Uterus (tissue), 4 donors: ENCODE data around the gene BBC3. TPM values are rescaled to one million over a fixed set of nuclear protein-coding genes. Genes with fewer than 3 reads are reported as not detected.

Experiments
- DNase-seq, 2 donors: peaks; one replicate each; pipeline ENCODE4 v3.0.0-alpha.2; 2019 to 2020
- H3K27ac ChIP-seq, 2 donors: fragments of 200-600 bp; sonication (generic); 1 replicate in 1 of 2; 2 replicates in 1 of 2; pipeline ENCODE4 v1.5.1; 2016 to 2018
- H3K27me3 ChIP-seq, 2 donors: fragments of 200-600 bp; sonication (generic); one replicate each; pipeline ENCODE4 v1.5.1; 2018 to 2019; ENCODE audit warnings: control low read depth in 1 of 2
- H3K36me3 ChIP-seq, 2 donors: fragments of 200-600 bp; sonication (generic); one replicate each; pipeline ENCODE4 v1.5.1; 2019; ENCODE audit warnings: control low read depth in 1 of 2
- H3K4me1 ChIP-seq, 2 donors: fragments of 200-600 bp; sonication (generic); one replicate each; pipeline ENCODE4 v1.5.1; 2018 to 2019; ENCODE audit warnings: control low read depth in 1 of 2
- H3K4me3 ChIP-seq, 2 donors: fragments of 200-600 bp; sonication (generic); 1 replicate in 1 of 2; 2 replicates in 1 of 2; pipeline ENCODE4 v1.5.1; 2018 to 2019; ENCODE audit warnings: mild to moderate bottlenecking in 1 of 2
- H3K9me3 ChIP-seq, 2 donors: fragments of 200-600 bp; sonication (generic); one replicate each; pipeline ENCODE4 v1.5.1; 2019; ENCODE audit warnings: control low read depth in 1 of 2
- CTCF ChIP-seq, 4 experiments: fragments of 200-600 bp in 2 of 4; fragments of 450-650 bp in 2 of 4; sonication (generic) in 2 of 4; IDR thresholded peaks; one replicate each; pipeline ENCODE4 v1.5.1; 2016 to 2019; ENCODE audit warnings: antibody characterized with exemption in 4 of 4, mild to moderate bottlenecking in 2 of 4, moderate library complexity in 1 of 4
- POLR2A ChIP-seq, 2 donors: fragments of 450-650 bp; IDR thresholded peaks; one replicate each; pipeline ENCODE4 v1.6.1; 2016; ENCODE audit warnings: antibody characterized with exemption in 2 of 2, mild to moderate bottlenecking in 1 of 2, moderate library complexity in 1 of 2
- intact Hi-C: fragments of 100-400 bp; cut with DNase I; formaldehyde crosslinking; loops from one replicate; pipeline ENCODE4 v1.15.1; 2023; ENCODE audit warnings: low total_unique reads
- total RNA-seq, 4 donors: library from RNA; depleted of rRNA in 3 of 4; stranded (reverse); fragments of >200 nt in 3 of 4; gene quantifications; one replicate each; pipeline versions ENCODE4 v1.1.0 to v1.2.4, GENCODE V29; 2014 to 2023
- donor health status: DM: yes; HTN: yes; CAD: no.

BBC3 gene
- total RNA-seq, 4 donors from 2014 or later = 3.2 to 11.1 (median 4.8) TPM

- peaks cover 4 to 21% of the 10 kb centered on the region in 2 donors for H3K4me1 ChIP-seq
- TF ChIP-seq POLR2A (IDR thresholded peaks at IDR 0.05) (no peak), CTCF (IDR thresholded peaks at IDR 0.05) (no peak)
- H3K9me3 ChIP-seq = no peaks in the 10 kb centered on the region
- H3K36me3 ChIP-seq = no peaks in the 10 kb centered on the region
- H3K4me3 ChIP-seq = no peak overlapping the region
- intact Hi-C loops = no loop called here
- H3K27ac ChIP-seq = no peak overlapping the region
- no peaks in the 10 kb centered on the region for H3K27me3 ChIP-seq
- DNase-seq = no peak
These were observed 11.0 kb upstream of the BBC3 start for GRCh38 chr19:47241919-47242577.

DNA sequence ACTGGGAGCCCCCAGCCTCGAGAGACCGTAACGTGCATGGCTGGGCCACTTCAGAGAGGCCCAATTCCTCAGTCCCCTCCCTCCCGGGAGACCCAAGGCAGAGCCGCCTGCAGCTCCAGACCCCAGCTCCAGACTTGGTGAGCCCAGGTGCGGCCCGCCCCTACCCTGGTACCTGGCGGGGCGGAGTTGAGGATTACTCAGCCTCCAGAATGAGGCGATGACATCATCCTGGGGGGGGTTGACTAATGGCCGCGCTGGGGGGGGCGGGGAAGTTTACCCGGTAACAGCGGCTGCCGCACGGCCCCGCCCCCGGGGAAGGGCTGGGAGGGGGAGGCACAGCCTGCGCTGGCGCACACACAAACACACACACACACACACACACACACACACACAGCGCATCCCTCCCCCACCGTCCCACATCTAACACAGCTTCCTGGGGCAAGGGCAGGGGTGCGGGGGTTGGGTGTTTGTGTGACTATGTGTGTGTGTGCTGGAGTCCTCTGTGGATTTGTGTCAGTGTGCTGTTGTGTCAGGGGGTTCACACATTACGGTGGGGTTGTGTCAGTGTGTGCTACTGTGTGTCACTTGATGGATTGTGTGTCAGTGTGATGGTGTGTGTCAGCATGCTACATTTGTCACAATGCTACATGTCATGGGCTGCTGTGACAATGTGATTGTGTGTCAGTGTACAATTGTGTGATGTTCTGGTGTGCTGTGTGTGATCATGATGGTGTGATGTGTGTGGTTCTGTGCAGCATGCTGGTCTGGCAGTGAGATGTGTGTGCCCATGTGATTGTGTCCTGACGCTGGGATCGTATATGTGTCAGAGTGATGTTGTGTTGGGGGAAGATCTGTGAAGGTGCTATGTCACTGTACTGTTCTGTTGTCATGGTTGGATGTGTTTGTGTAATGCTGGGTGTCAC is 10.3 kb upstream of the BBC3 start:
- Histone ChIP-seq H3K27ac (peak overlapping the region in 1 of 2 donors; percentile 53), H3K4me1 (peaks cover 4 to 21% of the 10 kb centered on the region in 2 donors), H3K4me3 (no peak overlapping the region), H3K36me3 (no peaks in the 10 kb centered on the region), H3K27me3 (no peaks in the 10 kb centered on the region), H3K9me3 (no peaks in the 10 kb centered on the region)
- intact Hi-C loops = no loop called here
- TF ChIP-seq POLR2A (IDR thresholded peaks at IDR 0.05) = peak in 1 of 2 donors; percentile 30
- TF ChIP-seq CTCF (IDR thresholded peaks at IDR 0.05) = no peak
- peak; percentile 72 to 86 for DNase-seq

DNA sequence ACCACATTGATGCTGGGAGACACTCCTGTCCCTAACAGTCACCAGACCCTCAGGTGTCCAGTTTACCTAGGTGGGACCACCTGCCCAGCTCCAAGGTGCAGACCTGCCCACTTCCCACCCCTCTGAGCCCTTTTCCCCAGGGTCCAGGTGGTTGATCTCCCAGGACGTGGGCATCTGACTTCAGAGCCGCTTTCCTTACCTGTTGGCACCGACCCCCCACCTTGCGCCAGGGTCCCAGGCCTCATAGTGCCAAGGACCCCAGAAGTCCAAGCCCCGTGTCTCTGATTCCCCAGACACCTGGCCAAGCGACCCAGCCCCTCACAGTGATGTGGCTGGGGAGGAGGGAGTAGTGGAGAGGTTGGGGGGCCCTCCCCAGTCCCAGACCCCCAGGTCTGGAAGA is 9.6 kb upstream of the BBC3 start:
- no peaks in the 10 kb centered on the region for H3K27me3 ChIP-seq
- H3K4me1 ChIP-seq = peaks cover 4 to 21% of the 10 kb centered on the region in 2 donors
- H3K4me3 ChIP-seq = no peak overlapping the region
- H3K36me3 ChIP-seq = no peaks in the 10 kb centered on the region
- TF ChIP-seq CTCF (IDR thresholded peaks at IDR 0.05) (no peak), POLR2A (IDR thresholded peaks at IDR 0.05) (no peak)
- peak overlapping the region in 1 of 2 donors; percentile 53 for H3K27ac ChIP-seq
- intact Hi-C loops = no loop called here
- no peaks in the 10 kb centered on the region for H3K9me3 ChIP-seq
- DNase-seq = no peak

GRCh38 chr19:47239610-47240296 is 8.8 kb upstream of the BBC3 start:
- Histone ChIP-seq H3K9me3 (no peaks in the 10 kb centered on the region), H3K27me3 (no peaks in the 10 kb centered on the region), H3K27ac (peak overlapping the region in 1 of 2 donors; percentile 33), H3K4me3 (peak overlapping the region in 1 of 2 donors; percentile 23), H3K4me1 (peaks cover 4 to 21% of the 10 kb centered on the region in 2 donors), H3K36me3 (no peaks in the 10 kb centered on the region)
- peak; percentile 57 to 66 for DNase-seq
- intact Hi-C loops = no loop called here
- TF ChIP-seq POLR2A (IDR thresholded peaks at IDR 0.05) = no peak
- TF ChIP-seq CTCF (IDR thresholded peaks at IDR 0.05) = no peak
